HFF-Myc (cell line): Measurements from ENCODE around the gene PTPN2.

Experiments used
- DNase-seq: peaks from one replicate; pipeline ENCODE4 v3.0.0-alpha.2; 2011; ENCODE audit warnings: low read depth; ENCODE audit errors: extremely low read depth
- H3K4me3 ChIP-seq: replicated peaks from 2 replicates; pipeline ENCODE4 v1.5.1; 2011; ENCODE audit warnings: low read depth, mild to moderate bottlenecking, control low read depth, low read length
- TF ChIP-seq, protein P1 (sequence below): IDR thresholded peaks from 2 replicates; pipeline ENCODE4 v1.5.1; 2012; ENCODE audit warnings: mild to moderate bottlenecking, low read depth, low read length, control low read depth; ENCODE audit errors: missing control alignments

The PTPN2 gene

DNA sequence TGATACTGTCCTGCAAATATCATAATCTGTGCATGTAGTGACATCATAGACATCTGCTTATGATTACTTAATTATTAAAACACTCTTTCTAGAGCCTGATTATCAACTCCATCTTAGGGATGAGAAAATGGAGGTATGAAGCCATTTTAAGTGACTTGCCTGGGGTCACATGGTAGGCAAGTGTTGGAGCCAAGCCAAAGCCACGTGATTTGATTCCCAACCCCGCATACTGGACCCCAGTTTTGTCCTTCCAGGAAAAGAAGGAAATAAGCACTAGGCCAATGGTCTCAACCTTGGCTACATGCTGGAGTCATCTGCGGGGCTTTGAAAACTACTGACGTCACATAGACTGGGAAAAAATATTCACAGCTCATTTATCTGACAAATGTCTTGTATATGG is 44.2 kb upstream of the PTPN2 start:
- no peak overlapping the region for H3K4me3 ChIP-seq
- TF ChIP-seq, protein P1, sequence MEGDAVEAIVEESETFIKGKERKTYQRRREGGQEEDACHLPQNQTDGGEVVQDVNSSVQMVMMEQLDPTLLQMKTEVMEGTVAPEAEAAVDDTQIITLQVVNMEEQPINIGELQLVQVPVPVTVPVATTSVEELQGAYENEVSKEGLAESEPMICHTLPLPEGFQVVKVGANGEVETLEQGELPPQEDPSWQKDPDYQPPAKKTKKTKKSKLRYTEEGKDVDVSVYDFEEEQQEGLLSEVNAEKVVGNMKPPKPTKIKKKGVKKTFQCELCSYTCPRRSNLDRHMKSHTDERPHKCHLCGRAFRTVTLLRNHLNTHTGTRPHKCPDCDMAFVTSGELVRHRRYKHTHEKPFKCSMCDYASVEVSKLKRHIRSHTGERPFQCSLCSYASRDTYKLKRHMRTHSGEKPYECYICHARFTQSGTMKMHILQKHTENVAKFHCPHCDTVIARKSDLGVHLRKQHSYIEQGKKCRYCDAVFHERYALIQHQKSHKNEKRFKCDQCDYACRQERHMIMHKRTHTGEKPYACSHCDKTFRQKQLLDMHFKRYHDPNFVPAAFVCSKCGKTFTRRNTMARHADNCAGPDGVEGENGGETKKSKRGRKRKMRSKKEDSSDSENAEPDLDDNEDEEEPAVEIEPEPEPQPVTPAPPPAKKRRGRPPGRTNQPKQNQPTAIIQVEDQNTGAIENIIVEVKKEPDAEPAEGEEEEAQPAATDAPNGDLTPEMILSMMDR: no peak

DNA sequence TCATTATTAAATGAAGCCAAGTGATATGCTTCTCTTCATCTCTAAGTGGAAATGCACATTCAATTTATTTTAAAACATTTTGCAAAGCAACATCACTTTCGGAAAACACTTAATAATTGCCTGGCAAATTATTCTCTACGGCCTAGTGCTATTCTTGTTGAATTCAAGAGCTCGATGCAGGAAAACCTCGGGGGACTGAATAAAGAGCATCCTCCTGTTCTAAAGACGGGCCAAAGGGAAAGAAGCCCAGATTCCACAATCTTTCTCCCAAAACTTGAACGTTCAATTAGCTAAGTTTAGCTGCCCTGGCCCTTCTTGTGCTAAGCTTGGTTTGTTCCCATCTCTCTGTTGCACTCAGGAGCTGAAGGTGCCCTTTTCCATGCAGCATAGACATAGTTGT is 40.6 kb upstream of the PTPN2 start:
- TF ChIP-seq, protein P1: no peak
- no peak for DNase-seq
- H3K4me3 ChIP-seq: no peak overlapping the region

More for the DNA sequence above, 44.2 kb upstream of the PTPN2 start:
- no peak for DNase-seq

DNA sequence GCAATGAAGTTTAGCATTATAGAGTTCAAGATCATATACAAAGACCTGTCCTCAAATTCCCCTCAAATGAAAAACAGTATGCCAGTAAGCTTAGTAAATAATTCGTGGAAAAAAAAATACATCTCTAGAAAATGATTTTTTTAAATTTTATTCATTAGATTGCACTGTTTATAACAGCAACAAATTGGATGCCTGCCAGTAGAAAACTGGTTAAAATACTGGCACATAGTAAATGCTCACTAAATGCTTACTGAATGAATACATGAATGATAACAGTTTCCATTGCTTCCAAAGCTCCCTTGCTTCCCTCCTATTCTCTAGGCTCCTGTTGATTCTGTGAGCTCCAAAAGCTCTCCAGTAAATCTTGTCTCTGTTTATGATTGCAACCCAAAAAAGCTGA is 38.2 kb upstream of the PTPN2 start:
- TF ChIP-seq, protein P1: no peak
- DNase-seq: no peak
- no peak overlapping the region for H3K4me3 ChIP-seq

DNA sequence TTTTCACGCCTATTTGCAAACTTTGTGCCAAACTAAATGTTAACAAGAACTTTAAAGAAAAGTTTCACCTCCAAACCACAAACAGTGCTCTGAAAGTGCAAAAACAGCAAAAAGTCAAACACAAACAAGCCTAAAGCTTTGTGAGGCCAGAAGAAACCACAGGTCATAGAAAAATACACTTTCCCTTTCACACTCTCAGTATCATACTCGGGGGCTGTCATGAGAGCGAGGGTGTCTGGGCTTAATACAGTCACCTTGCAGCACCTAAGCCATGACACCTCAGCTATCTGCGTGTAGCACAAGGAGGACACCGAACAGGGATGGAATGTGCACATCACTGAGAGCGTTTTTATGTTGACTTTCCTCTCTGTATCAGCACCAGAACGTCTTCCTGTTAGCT is 37.1 kb upstream of the PTPN2 start:
- TF ChIP-seq, protein P1: no peak
- no peak for DNase-seq
- no peak overlapping the region for H3K4me3 ChIP-seq

DNA sequence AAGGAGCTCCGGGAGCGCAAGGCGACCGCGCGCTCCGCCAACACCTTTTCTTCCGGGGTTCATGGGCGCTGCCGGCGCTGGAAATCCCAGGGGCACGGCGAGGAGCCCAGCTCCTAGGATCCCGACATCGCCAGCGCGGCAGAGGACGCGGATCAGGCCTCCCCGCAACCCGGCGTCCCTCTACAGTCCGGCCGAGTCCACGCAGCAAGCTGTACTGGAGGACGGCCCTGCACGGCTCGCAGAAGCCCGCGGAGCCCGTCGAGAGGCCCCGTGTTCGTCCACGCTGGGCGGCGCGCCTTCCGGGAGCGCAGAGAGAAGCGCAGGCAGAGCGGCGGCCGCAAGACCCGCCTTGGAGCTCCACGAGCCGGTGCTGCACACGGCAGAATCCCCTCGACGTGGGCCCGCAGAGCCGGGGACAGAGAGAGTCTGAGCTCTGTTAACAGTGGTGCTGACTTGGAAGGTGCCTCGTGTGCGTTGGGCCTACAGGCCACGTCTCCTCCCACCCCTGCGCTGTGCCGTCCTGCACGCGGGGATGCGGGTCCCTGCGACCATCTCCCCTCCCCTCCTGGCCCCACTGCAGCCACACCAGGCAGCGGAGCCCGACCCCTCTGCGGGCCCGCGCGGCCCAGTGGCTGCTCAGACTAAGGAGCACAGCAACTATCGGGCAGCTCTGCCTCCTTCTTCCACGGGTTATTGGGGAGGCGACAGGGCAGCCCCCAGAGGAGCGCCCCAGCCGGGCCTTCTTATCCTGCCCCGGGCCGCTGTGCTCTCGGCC is 28.1 kb upstream of the PTPN2 start:
- no peak overlapping the region for H3K4me3 ChIP-seq
- DNase-seq: no peak
- TF ChIP-seq, protein P1: no peak

DNA sequence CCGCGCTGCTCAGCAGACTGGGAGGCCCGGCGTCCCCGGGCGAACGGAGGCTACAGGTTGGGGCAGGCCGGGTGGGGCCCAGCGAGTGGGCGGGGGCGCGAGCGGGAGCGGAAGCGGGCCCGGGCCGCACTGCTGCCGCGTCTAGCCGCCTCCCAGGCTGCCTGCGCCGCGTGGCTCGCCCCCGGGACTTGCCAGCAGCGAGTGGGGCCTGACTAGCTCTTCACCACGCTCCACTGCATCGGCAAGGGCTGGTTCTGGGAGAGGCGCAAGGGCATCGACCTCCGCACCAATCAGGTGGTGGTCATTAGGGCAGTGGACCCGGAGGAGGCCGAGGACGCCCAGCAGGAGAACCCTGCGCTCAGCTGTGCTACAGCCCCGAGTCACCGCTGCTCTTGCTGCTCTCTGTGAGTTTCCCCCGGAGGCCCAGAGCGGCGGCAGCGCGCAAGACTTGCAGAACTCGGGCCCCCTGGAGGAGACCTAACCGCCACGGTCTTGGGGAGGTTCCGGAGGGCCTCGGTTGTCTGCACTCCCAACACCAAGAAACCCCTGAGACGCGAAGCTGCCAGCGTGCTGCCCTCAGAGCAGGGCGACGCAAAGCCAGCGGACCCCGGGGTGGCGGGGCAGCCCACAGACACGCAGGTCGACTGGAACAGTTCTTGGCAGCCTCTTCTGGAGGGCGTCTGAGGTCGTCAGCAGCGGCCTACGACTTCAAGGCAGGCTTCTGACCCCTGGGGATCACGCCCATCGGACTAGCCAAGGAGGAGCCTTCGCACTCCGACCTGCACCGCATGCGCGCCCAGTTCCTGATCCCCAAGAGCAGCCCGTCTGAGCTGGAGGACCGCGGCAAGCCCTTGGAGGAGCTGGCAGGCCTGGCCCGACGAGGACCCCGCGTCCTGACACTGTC is 27.2 kb upstream of the PTPN2 start:
- no peak for DNase-seq
- no peak overlapping the region for H3K4me3 ChIP-seq
- TF ChIP-seq, protein P1: no peak
